Caco-2 (cell line): ENCODE measurements around the gene NOP10. TPM values are rescaled to one million over a fixed set of nuclear protein-coding genes. Genes with fewer than 3 reads are reported as not detected.
A peak's percentile ranks its signal among the peaks of the same experiment; 100 is the strongest.

ENCODE experiments used
- BruUV-seq: library from RNA; stranded (reverse); fragments of 400-500 nt; replicated peaks from 2 replicates; lab custom pipeline; 2021; lab: Mats Ljungman, UMichigan
- CTCF ChIA-PET: fragments of 300-600 bp; sonication (Branson Sonifier 250); formaldehyde crosslinking; loops from one replicate; lab custom pipeline; 2022; ENCODE audit warnings: antibody characterized with exemption; lab: Charles Lee
- POLR2A ChIA-PET: fragments of 300-600 bp; sonication (Branson Sonifier 250); formaldehyde crosslinking; loops from one replicate; lab custom pipeline; 2022; ENCODE audit warnings: antibody characterized with exemption; lab: Charles Lee
- DNase-seq, 2 experiments: peaks; one replicate each; pipeline versions ENCODE4 v3.0.0 to v3.0.0-alpha.2; 2020 to 2022
- H3K27me3 ChIP-seq: replicated peaks from 2 replicates; pipeline ENCODE4 v1.6.0; 2011; ENCODE audit warnings: low read length; ENCODE audit not compliant: control insufficient read depth, insufficient read depth
- H3K36me3 ChIP-seq: 2 replicates; pipeline ENCODE4 v1.5.1; 2011; ENCODE audit warnings: low read length; ENCODE audit not compliant: control insufficient read depth, insufficient read depth
- H3K4me1 ChIP-seq: fragments of 250-450 bp; sonication (Bioruptor Pico); 2 replicates; pipeline ENCODE4 v1.5.1; 2020; ENCODE audit warnings: mild to moderate bottlenecking
- H3K4me3 ChIP-seq: 2 replicates; pipeline ENCODE4 v1.5.1; 2011; ENCODE audit warnings: low read depth, mild to moderate bottlenecking, control low read depth, low read length
- H3K9me3 ChIP-seq: fragments of 250-450 bp; sonication (Bioruptor Pico); 2 replicates; pipeline ENCODE4 v1.5.1; 2020; ENCODE audit warnings: mild to moderate bottlenecking, moderate library complexity
- H3K27ac Mint-ChIP-seq: one replicate; pipeline ENCODE4 v1.8.0; 2022; ENCODE audit warnings: mixed read lengths; ENCODE audit not compliant: unreplicated experiment
- H3K27me3 Mint-ChIP-seq: one replicate; pipeline ENCODE4 v1.8.0; 2022; ENCODE audit warnings: mixed read lengths; ENCODE audit not compliant: insufficient read depth, unreplicated experiment
- H3K36me3 Mint-ChIP-seq: one replicate; pipeline ENCODE4 v1.8.0; 2022; ENCODE audit warnings: mild to moderate bottlenecking, mixed read lengths; ENCODE audit not compliant: insufficient read depth, unreplicated experiment
- H3K4me1 Mint-ChIP-seq: one replicate; pipeline ENCODE4 v1.8.0; 2022; ENCODE audit warnings: low read depth, mixed read lengths; ENCODE audit not compliant: unreplicated experiment
- H3K4me3 Mint-ChIP-seq: one replicate; pipeline ENCODE4 v1.8.0; 2022; ENCODE audit warnings: mild to moderate bottlenecking, moderate library complexity, mixed read lengths; ENCODE audit not compliant: unreplicated experiment
- H3K9me3 Mint-ChIP-seq: one replicate; pipeline ENCODE4 v1.8.0; 2022; ENCODE audit warnings: mixed read lengths; ENCODE audit not compliant: unreplicated experiment
- intact Hi-C: fragments of 100-400 bp; cut with micrococcal nuclease; formaldehyde crosslinking; loops from one replicate; pipeline ENCODE4 v1.10.0; 2022; ENCODE audit not compliant: unreplicated experiment
- total RNA-seq: library from RNA; stranded (reverse); gene quantifications from 2 replicates; pipeline ENCODE4 v1.2.3, GENCODE V29; 2022
- TF ChIP-seq, protein P1 (sequence below), 2 experiments: fragments of 200-600 bp in 1 of 2; IDR thresholded peaks; 1 replicate in 1 of 2; 2 replicates in 1 of 2; pipeline versions ENCODE4 v1.5.1 to v1.8.0; 2011 to 2022; ENCODE audit warnings: antibody characterized with exemption in 1 of 2, control low read depth in 1 of 2, inconsistent platforms in 1 of 2, low read depth in 1 of 2, low read length in 1 of 2, mild to moderate bottlenecking in 1 of 2, moderate library complexity in 1 of 2; ENCODE audit not compliant: insufficient read depth in 1 of 2, severe bottlenecking in 1 of 2, unreplicated experiment in 1 of 2

The NOP10 gene
- total RNA-seq, 1 experiment from 2014 or later: 171 TPM

DNA sequence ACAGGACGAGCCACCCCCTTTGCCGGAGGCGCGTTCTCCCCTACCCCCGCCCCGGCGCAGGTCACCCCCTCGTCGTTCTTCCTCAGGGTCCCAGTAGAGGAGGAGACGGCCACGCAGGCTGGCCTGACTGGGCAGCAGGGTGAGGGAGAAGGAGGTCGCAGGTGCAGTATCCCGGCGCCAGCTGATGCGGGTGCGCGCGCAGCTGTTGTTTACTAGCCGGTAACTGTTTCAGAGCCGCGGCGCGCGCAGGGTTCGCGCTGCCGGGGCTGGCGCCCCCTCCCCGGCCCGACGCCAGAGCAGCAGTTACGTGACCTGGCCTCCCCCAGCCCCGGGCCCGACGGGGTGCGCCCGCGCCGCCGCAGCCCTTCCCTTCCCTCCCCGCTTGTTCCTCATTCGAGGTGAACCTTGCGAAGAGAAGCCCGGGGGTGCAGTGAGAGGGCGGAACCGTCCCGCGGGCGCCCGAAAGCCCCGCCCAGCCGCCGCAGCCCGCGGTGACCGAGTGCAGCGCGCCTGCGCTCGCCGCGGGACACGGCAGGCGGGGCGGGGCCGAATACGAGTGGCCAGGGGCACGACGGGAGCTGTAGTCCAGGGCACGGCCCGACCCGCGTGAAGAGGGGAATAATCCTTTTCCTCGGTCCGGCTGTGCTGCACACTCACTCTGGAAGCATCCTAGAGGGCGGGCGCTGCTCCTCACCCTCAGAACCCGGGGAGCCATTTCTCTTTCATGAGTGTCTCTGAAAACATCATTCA is 5.2 kb downstream of the NOP10 start, which contains the start of gene SLC12A6:
Gene SLC12A6 (minus strand): TSS at position 225 of the 750 bp plus-strand sequence. CDS start 1,101 bp downstream, outside the sequence.
- POLR2A ChIA-PET: interaction anchor here (0.7 to 1.1 kb wide), 3 partner anchors 19 to 236 kb away, joined by 3 to 4 read pairs (median 4); partner anchors contain the start of genes EMC7 and PGBD4
- intact Hi-C loops: loop anchor here (1.0 kb wide), 1 partner anchor 30 kb away; the partner anchor contains the start of gene LPCAT4
- Histone ChIP-seq H3K4me1 (no peaks in the 10 kb centered on the region), H3K27me3 (no peaks in the 10 kb centered on the region), H3K4me3 (peak within 1 kb of the TSS; percentile 89), H3K36me3 (peaks cover 1% of the 10 kb centered on the region; the same call in 1 of the 2 replicates), H3K9me3 (no peaks in the 10 kb centered on the region)
- no peak within 1 kb of the TSS for H3K27ac Mint-ChIP-seq
- no peaks in the 10 kb centered on the region for H3K27me3 Mint-ChIP-seq
- CTCF ChIA-PET: interaction anchor here (0.9 to 3.0 kb wide), 3 partner anchors 10 to 30 kb away, joined by 3 to 13 read pairs (median 5); partner anchors contain the start of gene LPCAT4
- H3K4me3 Mint-ChIP-seq: peak within 1 kb of the TSS; percentile 94
- no peaks in the 10 kb centered on the region for H3K4me1 Mint-ChIP-seq
- H3K9me3 Mint-ChIP-seq: no peaks in the 10 kb centered on the region
- TF ChIP-seq, protein P1, sequence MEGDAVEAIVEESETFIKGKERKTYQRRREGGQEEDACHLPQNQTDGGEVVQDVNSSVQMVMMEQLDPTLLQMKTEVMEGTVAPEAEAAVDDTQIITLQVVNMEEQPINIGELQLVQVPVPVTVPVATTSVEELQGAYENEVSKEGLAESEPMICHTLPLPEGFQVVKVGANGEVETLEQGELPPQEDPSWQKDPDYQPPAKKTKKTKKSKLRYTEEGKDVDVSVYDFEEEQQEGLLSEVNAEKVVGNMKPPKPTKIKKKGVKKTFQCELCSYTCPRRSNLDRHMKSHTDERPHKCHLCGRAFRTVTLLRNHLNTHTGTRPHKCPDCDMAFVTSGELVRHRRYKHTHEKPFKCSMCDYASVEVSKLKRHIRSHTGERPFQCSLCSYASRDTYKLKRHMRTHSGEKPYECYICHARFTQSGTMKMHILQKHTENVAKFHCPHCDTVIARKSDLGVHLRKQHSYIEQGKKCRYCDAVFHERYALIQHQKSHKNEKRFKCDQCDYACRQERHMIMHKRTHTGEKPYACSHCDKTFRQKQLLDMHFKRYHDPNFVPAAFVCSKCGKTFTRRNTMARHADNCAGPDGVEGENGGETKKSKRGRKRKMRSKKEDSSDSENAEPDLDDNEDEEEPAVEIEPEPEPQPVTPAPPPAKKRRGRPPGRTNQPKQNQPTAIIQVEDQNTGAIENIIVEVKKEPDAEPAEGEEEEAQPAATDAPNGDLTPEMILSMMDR (IDR thresholded peaks at IDR 0.05; ENCODE audit: insufficient read depth in 1 of 2, low read depth in 1 of 2, low read length in 1 of 2, severe bottlenecking in 1 of 2, unreplicated experiment in 1 of 2): no peak
- peak; percentile 91 to 94 for DNase-seq
- peaks cover 43% of the 10 kb centered on the region for H3K36me3 Mint-ChIP-seq
- BruUV-seq: no TSS peak

DNA sequence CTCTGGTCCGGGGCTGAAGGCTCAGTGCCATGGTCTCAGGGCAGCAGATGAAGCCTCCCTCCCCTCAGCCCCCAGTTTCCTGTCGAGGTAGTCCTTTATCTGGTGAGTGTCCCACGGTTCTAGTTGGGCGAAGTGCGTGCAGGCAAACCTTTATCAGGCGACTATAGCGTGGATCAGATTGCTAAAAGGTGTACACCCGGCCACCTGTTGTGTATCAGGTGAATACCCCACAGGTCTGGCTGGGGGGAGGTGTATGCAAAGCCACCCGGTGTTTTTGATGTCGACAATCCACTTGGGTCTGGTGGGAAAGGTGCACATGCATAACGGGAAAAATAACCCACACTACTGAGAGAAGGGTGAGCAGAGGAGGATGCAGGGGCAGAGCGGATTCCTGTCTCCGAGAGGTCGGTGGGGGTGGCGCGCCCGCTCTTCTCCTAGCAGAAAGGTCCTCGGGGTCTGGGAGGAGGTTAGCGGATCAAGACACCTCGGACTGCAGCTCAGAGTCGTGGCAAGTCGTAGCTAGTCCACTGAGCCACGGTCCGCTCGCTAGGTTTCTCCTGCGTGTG is 5.9 kb downstream of the NOP10 start:
- H3K27me3 Mint-ChIP-seq: no peaks in the 10 kb centered on the region
- H3K9me3 ChIP-seq: no peaks in the 10 kb centered on the region
- H3K9me3 Mint-ChIP-seq: no peaks in the 10 kb centered on the region
- intact Hi-C loops: no loop called here
- BruUV-seq: no TSS peak
- no peak overlapping the region for H3K27ac Mint-ChIP-seq
- H3K4me1 ChIP-seq: no peaks in the 10 kb centered on the region
- CTCF ChIA-PET: interaction anchor here (3.0 kb wide), 1 partner anchor 31 kb away, joined by 13 read pairs; the partner anchor contains the start of gene LPCAT4
- peaks cover 1% of the 10 kb centered on the region; the same call in 1 of the 2 replicates for H3K36me3 ChIP-seq
- peak in 1 of 2 experiments; percentile 6 for DNase-seq
- peak overlapping the region; percentile 94 for H3K4me3 Mint-ChIP-seq
- peak overlapping the region; percentile 89 for H3K4me3 ChIP-seq
- peaks cover 42% of the 10 kb centered on the region for H3K36me3 Mint-ChIP-seq
- no peaks in the 10 kb centered on the region for H3K27me3 ChIP-seq
- TF ChIP-seq, protein P1 (IDR thresholded peaks at IDR 0.05; ENCODE audit: insufficient read depth in 1 of 2, low read depth in 1 of 2, low read length in 1 of 2, severe bottlenecking in 1 of 2, unreplicated experiment in 1 of 2): no peak
- no peaks in the 10 kb centered on the region for H3K4me1 Mint-ChIP-seq
- POLR2A ChIA-PET: no interaction called here

DNA sequence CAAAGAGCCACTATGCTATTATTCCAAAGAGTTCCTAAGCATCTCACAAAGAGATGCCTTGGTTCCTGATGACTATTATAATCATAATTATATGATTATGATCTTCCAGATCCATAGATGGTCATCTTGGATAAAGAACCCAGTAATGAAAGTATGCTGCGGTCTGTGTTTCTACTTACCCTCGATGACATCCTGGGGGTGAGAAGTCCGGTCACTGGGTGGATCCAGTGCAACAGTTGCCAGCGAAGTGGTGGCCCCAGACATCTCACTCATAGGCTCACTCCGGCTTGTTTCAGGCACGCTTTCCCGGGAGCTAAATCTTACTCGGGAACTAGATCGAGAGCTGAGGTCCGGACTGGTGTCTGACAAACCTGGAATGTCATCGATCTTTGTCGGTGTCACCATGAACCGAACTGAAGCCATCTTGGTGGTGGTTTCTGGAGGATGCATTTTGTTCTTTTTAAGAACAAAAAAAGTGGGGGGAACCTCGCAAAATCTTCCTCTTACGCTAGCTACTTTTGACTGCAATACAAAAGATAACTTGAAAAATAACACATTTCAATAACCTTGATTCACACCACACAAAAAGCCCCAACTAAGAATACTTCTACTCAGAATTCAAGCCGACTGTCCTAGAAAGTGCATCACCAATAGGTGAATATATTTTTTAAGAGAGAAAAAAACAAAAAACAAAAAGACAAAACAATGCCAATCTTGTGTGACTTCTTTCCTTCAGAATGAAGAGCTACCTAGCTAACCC is 6.5 kb downstream of the NOP10 start:
- CTCF ChIA-PET: no interaction called here
- TF ChIP-seq, protein P1 (IDR thresholded peaks at IDR 0.05; ENCODE audit: insufficient read depth in 1 of 2, low read depth in 1 of 2, low read length in 1 of 2, severe bottlenecking in 1 of 2, unreplicated experiment in 1 of 2): no peak
- BruUV-seq: no TSS peak

More for the DNA sequence above, 6.5 kb downstream of the NOP10 start:
- no peaks in the 10 kb centered on the region for H3K27me3 Mint-ChIP-seq
- DNase-seq: no peak
- H3K4me3 ChIP-seq: peak overlapping the region; percentile 89; the same call in 1 of the 2 replicates
- POLR2A ChIA-PET: no interaction called here
- H3K9me3 ChIP-seq: no peaks in the 10 kb centered on the region
- H3K4me1 ChIP-seq: no peaks in the 10 kb centered on the region
- no peak overlapping the region for H3K27ac Mint-ChIP-seq
- intact Hi-C loops: no loop called here
- no peaks in the 10 kb centered on the region for H3K36me3 ChIP-seq
- peaks cover 36% of the 10 kb centered on the region for H3K36me3 Mint-ChIP-seq
- no peaks in the 10 kb centered on the region for H3K27me3 ChIP-seq
- H3K4me1 Mint-ChIP-seq: no peaks in the 10 kb centered on the region
- peak overlapping the region; percentile 94 for H3K4me3 Mint-ChIP-seq
- no peaks in the 10 kb centered on the region for H3K9me3 Mint-ChIP-seq
